Bronchial epithelial cell (primary cell): Measurements from ENCODE around the gene SLC13A1. TPM values are rescaled to one million over a fixed set of nuclear protein-coding genes. Genes with fewer than 3 reads are reported as not detected.
A peak's percentile ranks its signal among the peaks of the same experiment; 100 is the strongest.

Experiments
- DNase-seq: peaks from one replicate; pipeline ENCODE4 v3.0.0-alpha.2; 2010; ENCODE audit warnings: low read depth
- FAIRE-seq: peaks from 2 replicates; lab custom pipeline; 2011; peaks lifted over from hg19 to GRCh38; lab: Jason Lieb, UNC
- H3K27me3 ChIP-seq: 2 replicates; pipeline ENCODE4 v1.5.1; 2011; ENCODE audit warnings: low read length; ENCODE audit not compliant: control insufficient read depth, insufficient read depth
- H3K36me3 ChIP-seq: 2 replicates; pipeline ENCODE4 v1.5.1; 2011; ENCODE audit warnings: low read length; ENCODE audit not compliant: control insufficient read depth, insufficient read depth
- H3K4me3 ChIP-seq: 2 replicates; pipeline ENCODE4 v1.5.1; 2011; ENCODE audit warnings: mild to moderate bottlenecking, low read depth, low read length, control low read depth
- CTCF ChIP-seq: IDR thresholded peaks from 2 replicates; pipeline ENCODE4 v1.5.1; 2011; ENCODE audit warnings: mild to moderate bottlenecking, moderate library complexity, low read length, control low read depth, inconsistent platforms; ENCODE audit not compliant: insufficient read depth, severe bottlenecking
- total RNA-seq: library from RNA; depleted of rRNA; stranded (reverse); fragments of >200 nt; gene quantifications from 2 replicates; pipeline ENCODE4 v1.2.1, GENCODE V29; 2014

Gene SLC13A1
- total RNA-seq, 1 donor from 2014 or later: not detected

GRCh38 chr7:123125231-123125630 lies 74.5 kb downstream of the SLC13A1 start:
- no peaks in the 10 kb centered on the region for H3K27me3 ChIP-seq
- no peak overlapping the region for H3K4me3 ChIP-seq
- DNase-seq (no peak), FAIRE-seq (no peak)
- TF ChIP-seq CTCF: no peak
- H3K36me3 ChIP-seq: no peaks in the 10 kb centered on the region

GRCh38 chr7:123122916-123123315 lies 76.9 kb downstream of the SLC13A1 start:
- Histone ChIP-seq H3K27me3 (no peaks in the 10 kb centered on the region), H3K4me3 (no peak overlapping the region), H3K36me3 (no peaks in the 10 kb centered on the region)
- no peak for FAIRE-seq
- TF ChIP-seq CTCF: no peak
- DNase-seq: no peak

GRCh38 chr7:123120286-123120685 lies 79.5 kb downstream of the SLC13A1 start:
- no peak for FAIRE-seq
- Histone ChIP-seq H3K4me3 (no peak overlapping the region), H3K27me3 (no peaks in the 10 kb centered on the region), H3K36me3 (no peaks in the 10 kb centered on the region)
- no peak for TF ChIP-seq CTCF
- DNase-seq: peak; percentile 31

GRCh38 chr7:123115331-123115730 lies 84.4 kb downstream of the SLC13A1 start:
- H3K4me3 ChIP-seq: no peak overlapping the region
- no peaks in the 10 kb centered on the region for H3K27me3 ChIP-seq
- FAIRE-seq: no peak
- no peaks in the 10 kb centered on the region for H3K36me3 ChIP-seq
- TF ChIP-seq CTCF: no peak
- DNase-seq: no peak

GRCh38 chr7:123114288-123114687 lies 85.5 kb downstream of the SLC13A1 start:
- Histone ChIP-seq H3K36me3 (no peaks in the 10 kb centered on the region), H3K27me3 (no peaks in the 10 kb centered on the region), H3K4me3 (no peak overlapping the region)
- no peak for DNase-seq
- no peak for TF ChIP-seq CTCF
- no peak for FAIRE-seq

- FAIRE-seq (no peak), DNase-seq (no peak)
- no peaks in the 10 kb centered on the region for H3K36me3 ChIP-seq
- H3K4me3 ChIP-seq: no peak overlapping the region
- no peaks in the 10 kb centered on the region for H3K27me3 ChIP-seq
- no peak for TF ChIP-seq CTCF
Observed at GRCh38 chr7:123112833-123113232, 86.9 kb downstream of the SLC13A1 start.
